AG08396 (cell line): ENCODE measurements around the gene NASP.

Experiments
- DNase-seq: peaks from one replicate; pipeline ENCODE4 v3.0.0; 2012; ENCODE audit warnings: low spot score, mixed read lengths

NASP gene

GRCh38 chr1:45583666-45584350 is at the start of gene NASP:
Gene NASP (plus strand): TSS chr1:45584041. CDS start chr1:45584147, 106 bp downstream.
- peak; percentile 91 for DNase-seq

- no peak for DNase-seq
Observed at GRCh38 chr1:45535988-45536766, 47.7 kb upstream of the NASP start.

GRCh38 chr1:45536886-45537285 is 47.0 kb upstream of the NASP start:
- no peak for DNase-seq

GRCh38 chr1:45541193-45541592 is 42.6 kb upstream of the NASP start:
- DNase-seq, result no peak

GRCh38 chr1:45542591-45542990 is 41.2 kb upstream of the NASP start:
- DNase-seq, result no peak

- no peak for DNase-seq
Observed at GRCh38 chr1:45543581-45544417, 40.0 kb upstream of the NASP start.

GRCh38 chr1:45544530-45544929 is 39.3 kb upstream of the NASP start:
- DNase-seq, result no peak

GRCh38 chr1:45545019-45545493 is 38.8 kb upstream of the NASP start:
- no peak for DNase-seq

- DNase-seq, result no peak
Observed at GRCh38 chr1:45545553-45546310, 38.1 kb upstream of the NASP start.

- DNase-seq, result peak; percentile 87
Observed at GRCh38 chr1:45550401-45551351, 33.2 kb upstream of the NASP start, which contains the start of gene AKR1A1. Gene AKR1A1 (plus strand): TSS chr1:45550826. CDS start chr1:45561795, 10,969 bp downstream.

GRCh38 chr1:45551684-45552083 is 32.2 kb upstream of the NASP start:
- no peak for DNase-seq

- no peak for DNase-seq
Observed at GRCh38 chr1:45552331-45552730, 31.5 kb upstream of the NASP start.

- DNase-seq, result no peak
Observed at GRCh38 chr1:45554198-45554597, 29.6 kb upstream of the NASP start.

- no peak for DNase-seq
Observed at GRCh38 chr1:45557422-45557944, 26.4 kb upstream of the NASP start.

- no peak for DNase-seq
Observed at GRCh38 chr1:45563843-45564242, 20.0 kb upstream of the NASP start.

GRCh38 chr1:45566722-45567121 is 17.1 kb upstream of the NASP start:
- DNase-seq, result no peak

- DNase-seq, result no peak
Observed at GRCh38 chr1:45567911-45568310, 15.9 kb upstream of the NASP start.

GRCh38 chr1:45568421-45568820 is 15.4 kb upstream of the NASP start:
- no peak for DNase-seq

GRCh38 chr1:45569571-45569961 is 14.3 kb upstream of the NASP start:
- DNase-seq, result no peak

GRCh38 chr1:45569962-45570581 is 13.8 kb upstream of the NASP start:
- peak; percentile 71 for DNase-seq
